NCI-H526 treated with DMSO at 0.1 percent for 48 hours (cell line): ENCODE data around the gene TENM4.

Experiments
- DNase-seq: peaks from one replicate; lab custom pipeline; 2025; lab: John Stamatoyannopoulos, UW

The TENM4 gene

GRCh38 chr11:79440571-79441460 lies at the start of gene TENM4:
Gene TENM4 (minus strand): TSS chr11:79441030. CDS start chr11:79069944, 371,086 bp downstream.
- DNase-seq: peak; percentile 95

- no peak for DNase-seq
Observed at GRCh38 chr11:79488286-79488685, 47.5 kb upstream of the TENM4 start.

GRCh38 chr11:79487412-79487811 lies 46.6 kb upstream of the TENM4 start:
- no peak for DNase-seq

GRCh38 chr11:79486242-79486984 lies 45.6 kb upstream of the TENM4 start:
- DNase-seq: no peak

GRCh38 chr11:79485694-79486093 lies 44.9 kb upstream of the TENM4 start:
- no peak for DNase-seq

- DNase-seq: no peak
Observed at GRCh38 chr11:79484872-79485271, 44.0 kb upstream of the TENM4 start.

- DNase-seq: no peak
Observed at GRCh38 chr11:79482800-79483199, 42.0 kb upstream of the TENM4 start.

GRCh38 chr11:79481795-79482194 lies 41.0 kb upstream of the TENM4 start:
- DNase-seq: no peak

GRCh38 chr11:79480864-79481263 lies 40.0 kb upstream of the TENM4 start:
- DNase-seq: no peak

- no peak for DNase-seq
Observed at GRCh38 chr11:79472819-79473529, 32.1 kb upstream of the TENM4 start.

- no peak for DNase-seq
Observed at GRCh38 chr11:79471071-79471844, 30.4 kb upstream of the TENM4 start.

GRCh38 chr11:79470161-79470560 lies 29.3 kb upstream of the TENM4 start:
- DNase-seq: no peak

- DNase-seq: no peak
Observed at GRCh38 chr11:79467761-79468160, 26.9 kb upstream of the TENM4 start.

GRCh38 chr11:79466411-79466810 lies 25.6 kb upstream of the TENM4 start:
- no peak for DNase-seq

- DNase-seq: no peak
Observed at GRCh38 chr11:79465160-79465559, 24.3 kb upstream of the TENM4 start.

GRCh38 chr11:79461666-79462645 lies 21.1 kb upstream of the TENM4 start:
- DNase-seq: peak; percentile 46

- peak; percentile 41 for DNase-seq
Observed at GRCh38 chr11:79461144-79461543, 20.3 kb upstream of the TENM4 start.

- no peak for DNase-seq
Observed at GRCh38 chr11:79458709-79459108, 17.9 kb upstream of the TENM4 start.

- DNase-seq: no peak
Observed at GRCh38 chr11:79456501-79456900, 15.7 kb upstream of the TENM4 start.

- DNase-seq: no peak
Observed at GRCh38 chr11:79453617-79454016, 12.8 kb upstream of the TENM4 start.
